Stimulated activated CD4-positive, alpha-beta T cell treated with anti-CD3 and anti-CD28 coated beads, TNF-alpha, amount 100 ng/mL, for 24 hours (primary cell): ENCODE data around the gene JPH4.
"Not testable (repeated sequence)": the region's sequence is repeated elsewhere in the genome, so short reads cannot be mapped to it uniquely, and the experiment has no call there.

Source experiments
- DNase-seq, 3 experiments: peaks; one replicate each; pipeline ENCODE4 v3.0.0-alpha.2; 2020; ENCODE audit warnings: low read depth in 3 of 3

The JPH4 gene

DNA sequence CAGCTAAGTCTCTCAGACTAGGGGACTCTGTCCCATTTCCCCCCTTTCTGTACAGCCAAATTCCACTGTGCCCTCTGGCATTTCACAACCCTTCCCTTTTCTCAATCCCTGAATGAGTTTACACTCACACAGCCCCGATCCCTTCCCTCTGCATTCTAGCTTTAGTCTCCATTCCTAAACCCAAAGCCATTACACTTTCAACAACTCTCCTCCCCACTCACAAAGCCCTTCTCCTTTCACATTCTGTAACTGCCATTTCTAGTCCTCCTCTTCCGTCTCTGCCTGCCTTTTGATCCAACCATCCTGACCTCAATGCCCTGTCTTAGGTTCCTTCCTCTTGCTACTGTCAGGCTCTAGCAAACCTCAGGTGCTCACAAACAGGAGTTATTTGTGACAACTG is 30.7 kb downstream of the JPH4 start:
- no peak for DNase-seq

DNA sequence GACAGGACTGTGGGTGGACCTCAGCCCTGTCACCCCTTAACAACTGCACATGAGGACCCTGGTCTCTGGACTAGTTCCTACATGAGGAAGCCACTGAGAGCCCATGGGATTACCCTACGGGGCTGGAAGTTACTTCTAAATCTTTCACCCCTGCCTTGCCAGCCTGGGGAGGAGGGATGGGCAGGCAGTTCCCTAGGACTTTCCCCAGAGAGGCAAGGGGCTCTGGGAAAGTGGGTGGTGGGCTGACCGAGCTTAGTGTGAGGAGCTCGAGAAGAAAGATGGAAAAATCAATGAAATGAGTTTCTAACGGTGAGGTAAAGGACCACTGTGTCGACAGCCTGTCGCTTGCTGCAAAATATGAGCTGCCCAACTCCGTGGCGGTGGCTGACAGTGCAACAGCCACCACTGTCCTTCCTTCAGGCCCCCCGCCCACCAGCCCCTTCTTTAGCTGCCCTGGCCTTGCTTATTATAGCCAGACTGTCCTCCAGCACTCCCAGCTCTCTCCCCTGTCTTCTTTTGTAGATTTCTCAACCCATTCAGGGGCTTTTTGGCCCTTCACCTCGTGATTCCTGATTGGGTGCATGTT is 32.0 kb downstream of the JPH4 start:
- DNase-seq: no peak

DNA sequence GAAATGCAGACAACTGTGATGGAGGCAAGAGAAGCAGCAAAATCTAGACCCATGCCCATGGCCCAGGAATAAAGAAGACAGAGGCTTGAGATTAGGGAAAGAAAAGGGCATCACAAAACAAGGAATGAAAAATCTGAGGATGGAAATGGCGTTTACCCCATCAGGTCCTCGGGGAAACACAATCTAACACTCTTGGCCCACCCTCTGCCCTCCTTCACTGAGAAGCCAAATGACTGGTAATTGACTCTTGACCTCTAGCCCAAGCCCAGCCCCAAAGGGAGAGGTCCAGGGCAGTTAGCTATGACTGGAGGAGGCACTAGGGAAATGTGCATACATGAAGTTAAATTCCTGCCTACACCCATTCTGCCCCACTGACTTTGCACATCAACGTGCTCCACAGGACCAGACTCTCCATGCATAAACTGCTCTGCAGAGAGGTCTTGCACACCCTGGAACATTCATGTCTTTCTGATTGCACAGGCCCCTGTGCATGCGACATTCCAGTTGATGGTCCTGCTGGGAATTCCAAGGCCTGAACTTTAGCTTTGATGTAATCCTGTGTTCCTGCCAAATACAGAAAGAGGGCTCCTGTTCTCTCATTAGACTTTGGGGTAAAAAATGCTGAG is 32.7 kb downstream of the JPH4 start:
- DNase-seq: no peak

DNA sequence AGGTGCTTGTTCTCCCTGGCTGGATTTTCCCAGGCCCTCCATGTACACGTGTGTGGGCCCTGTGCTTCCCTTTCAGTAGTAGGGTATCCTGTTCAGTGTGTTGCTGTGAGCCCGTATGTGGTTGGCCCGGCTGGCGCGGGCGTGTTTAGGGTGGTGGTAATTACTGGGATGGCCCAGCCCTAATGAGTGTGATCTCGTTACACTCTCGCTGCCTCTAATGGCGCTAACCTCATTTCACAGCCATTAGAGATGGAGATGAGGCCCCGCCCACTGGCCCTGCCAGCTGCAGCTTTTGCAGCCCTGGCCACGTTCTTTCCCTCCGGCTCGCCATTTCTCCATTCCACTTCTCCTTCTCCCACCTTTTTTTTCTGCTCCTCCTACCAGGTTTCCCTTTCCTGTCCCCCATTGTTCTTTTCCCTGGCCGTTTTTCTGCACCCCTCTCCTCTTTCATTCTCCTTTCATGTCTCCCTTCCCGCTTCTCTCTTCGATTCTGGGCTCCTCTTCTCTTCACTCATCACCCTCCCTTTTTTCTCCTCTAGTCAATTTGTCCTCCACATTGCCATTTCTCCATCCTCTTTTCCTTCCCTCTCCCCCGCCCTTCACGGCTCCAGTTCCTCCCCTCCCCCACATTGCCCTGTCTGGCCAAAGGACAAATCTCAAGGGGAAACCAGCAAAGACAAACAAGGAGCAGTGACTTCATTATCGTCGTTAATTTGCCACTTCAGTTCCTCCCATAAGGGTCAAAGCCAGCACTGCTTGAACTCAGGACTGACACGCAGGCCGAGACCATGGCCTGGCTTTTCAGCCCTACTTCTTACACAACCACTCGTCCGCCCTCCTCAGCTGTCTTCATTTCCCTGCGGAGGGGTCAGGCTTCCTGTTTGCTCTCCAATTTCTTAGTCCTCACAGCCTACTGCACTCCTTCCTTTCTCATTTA is 33.8 kb downstream of the JPH4 start:
- DNase-seq: no peak

DNA sequence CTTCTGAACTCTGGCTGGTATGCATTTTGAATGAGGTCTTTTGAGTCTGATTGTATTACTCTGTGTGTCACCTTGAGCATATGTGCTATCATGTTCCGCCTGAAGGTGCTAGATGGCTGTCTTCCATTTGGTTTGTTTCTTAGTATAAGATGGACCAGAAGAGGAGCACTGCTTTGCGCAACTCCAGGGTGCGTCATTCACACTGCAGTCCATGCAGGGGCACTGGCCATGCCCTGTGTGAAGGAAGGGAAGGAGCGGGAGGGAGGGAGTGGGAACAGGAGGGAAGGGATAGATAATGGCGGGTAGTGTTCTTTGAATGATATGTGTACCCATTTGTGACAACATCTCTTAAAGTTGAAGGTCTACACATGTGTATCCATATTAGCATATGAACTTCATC is 35.2 kb downstream of the JPH4 start:
- no peak for DNase-seq

DNA sequence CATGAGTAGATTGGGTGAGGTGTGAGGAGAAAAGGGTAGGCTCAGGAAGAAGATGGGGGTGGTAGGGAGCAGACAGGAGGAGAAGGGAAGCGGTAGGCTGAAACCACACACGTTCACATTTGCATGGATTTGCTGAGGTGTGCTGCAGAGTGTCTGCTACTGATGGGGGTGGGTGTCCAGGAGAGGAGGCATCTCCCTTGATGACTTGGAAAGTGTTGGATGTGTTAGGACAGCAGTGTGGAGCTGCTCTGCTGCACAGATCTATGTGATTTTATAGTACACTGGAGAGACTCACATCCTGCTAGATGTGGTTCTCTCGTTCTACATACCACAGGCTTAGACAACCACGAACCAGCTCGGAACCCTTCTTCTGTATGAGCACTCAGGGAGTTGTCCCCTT is 36.3 kb downstream of the JPH4 start:
- DNase-seq: no peak

DNA sequence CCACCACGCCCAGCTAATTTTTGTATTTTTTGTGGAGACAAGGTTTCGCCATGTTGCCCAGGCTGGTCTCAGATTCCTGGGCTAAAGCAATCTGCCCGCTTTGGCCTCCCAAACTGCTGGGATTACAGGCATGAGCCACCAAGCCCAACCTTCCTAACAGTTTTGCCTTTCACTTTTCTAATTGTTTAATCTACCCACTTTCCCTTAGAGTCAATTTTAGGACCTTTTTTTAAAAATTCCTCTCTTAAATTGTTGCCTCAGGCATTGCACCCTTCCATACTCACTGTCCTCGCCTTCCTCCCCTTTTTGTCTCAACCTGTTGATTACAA is 38.5 kb downstream of the JPH4 start:
- DNase-seq: no peak

DNA sequence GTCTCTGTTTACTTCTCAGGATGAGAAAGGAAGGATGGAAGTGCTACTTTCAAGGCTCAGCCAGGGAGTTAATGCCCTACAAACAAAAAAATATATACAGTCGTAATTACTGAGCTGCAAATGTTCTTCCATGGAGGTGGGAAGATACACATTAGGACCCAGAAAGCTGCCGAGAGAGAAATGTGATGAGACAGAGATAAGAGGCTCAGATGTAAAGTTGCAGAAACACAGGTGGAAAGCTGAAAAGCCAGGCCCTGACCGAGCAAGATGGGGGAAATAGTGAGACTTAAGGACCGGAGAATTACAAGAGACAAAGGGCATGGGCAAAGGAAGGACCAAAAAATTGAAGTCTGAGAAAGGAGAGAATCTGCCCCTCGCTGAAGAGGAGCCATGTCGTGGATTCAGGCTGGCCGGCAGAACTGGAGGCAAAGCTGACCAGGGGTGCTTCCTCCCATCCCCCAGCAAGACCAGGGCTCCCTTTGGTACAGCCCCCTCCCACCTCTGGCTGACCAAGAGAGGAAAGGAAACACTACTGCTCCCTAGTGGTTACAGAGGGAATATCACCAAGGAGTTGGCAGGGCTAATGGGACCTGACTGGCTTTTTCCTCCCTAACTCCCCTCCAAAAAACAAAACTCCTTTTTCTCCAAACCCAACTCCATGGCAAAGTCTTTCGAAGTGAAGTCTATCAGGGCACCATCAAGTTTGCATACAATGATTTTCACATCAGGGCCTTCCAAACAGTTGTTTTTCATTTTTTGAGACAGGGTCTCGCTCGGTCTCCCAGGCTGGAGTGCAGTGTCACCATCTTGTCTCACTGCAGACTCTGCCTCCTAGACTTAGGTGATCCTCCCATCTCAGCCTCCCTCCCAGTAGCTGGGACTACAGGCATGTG is 39.1 kb downstream of the JPH4 start:
- no peak for DNase-seq

DNA sequence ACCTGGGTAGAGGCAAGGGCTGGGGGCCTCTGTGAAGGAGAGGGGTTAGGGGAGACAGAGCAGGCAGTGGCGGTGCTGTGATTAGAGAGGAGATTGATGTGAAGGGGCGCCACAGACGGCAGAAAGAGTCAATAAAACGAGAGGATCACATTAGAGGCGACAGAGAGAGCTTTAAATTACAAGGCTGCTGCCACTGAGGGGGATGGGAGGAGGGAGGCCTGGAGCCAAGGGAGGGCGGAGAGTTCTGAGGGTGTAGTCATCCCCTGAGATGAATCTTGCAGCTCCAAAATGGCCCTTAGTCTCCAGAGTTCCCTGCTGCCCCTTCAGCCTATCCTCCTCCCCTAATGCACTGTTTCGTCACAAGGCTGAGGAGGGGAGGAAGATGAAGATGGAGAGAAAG is 39.8 kb downstream of the JPH4 start:
- no peak for DNase-seq

DNA sequence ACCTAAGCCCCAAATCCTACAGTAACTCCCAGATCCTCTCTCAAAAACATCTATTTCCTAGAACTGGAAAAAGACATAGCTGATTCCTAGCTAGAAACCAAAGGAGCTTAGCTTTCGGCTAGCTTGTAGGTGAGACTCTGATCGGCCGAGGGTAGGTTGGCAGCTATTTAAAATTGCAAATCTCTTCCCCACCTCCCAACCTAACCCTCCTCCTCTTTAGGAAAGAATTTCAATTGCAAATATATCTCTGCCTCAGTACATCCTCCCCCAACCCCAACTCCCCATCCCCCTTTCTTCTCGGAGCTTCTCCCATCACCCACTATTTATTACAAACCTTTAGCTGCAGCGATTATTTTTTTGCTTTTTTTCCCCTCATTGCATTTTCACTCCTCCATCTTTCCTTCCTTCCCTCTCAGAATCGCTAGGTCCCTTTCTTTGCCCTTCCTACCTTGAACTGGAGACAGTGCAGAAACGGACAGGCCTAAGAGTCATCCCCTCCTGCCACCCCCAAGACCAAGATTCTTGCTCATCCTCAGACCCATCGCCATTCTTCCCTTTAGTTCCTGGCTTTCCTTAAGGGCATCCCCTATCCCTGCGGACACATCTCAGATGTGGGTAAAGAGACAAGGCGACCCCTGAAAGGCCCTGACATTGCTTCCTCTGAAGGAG is 40.4 kb downstream of the JPH4 start:
- no peak for DNase-seq

DNA sequence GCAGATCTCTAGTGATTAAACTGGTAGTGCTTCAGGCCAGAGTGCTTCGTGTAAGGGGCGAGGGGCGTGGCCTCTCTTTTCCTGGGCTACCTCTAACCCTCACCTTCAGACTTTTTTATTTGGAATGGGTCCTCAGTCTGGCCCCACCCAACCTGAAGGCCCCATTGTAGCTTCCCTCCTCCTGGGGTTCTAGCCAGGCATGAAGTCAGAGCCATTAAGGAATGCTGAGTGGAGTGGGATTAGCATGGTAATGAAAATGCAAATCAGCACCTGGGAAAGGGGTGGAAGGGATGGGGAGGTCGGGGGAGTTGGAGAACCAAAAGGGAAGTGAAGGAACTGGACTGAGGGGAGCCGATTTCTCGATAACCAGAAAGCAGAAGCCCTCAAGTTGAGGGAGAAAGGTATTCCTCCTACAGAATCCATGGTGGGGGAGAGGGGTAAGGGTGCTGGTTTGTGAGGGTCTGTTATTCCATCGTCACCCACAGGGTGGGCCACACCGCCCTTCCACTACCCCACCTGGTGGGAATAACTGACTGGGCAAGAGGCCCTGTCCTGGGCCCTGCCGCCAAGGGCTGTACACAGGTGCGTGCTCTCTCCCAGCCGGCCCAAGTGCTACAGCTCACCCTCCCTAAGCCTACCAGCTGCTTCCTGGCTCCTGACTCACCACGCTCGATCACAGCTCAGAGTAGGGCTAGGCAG is 41.1 kb downstream of the JPH4 start:
- DNase-seq: no peak

DNA sequence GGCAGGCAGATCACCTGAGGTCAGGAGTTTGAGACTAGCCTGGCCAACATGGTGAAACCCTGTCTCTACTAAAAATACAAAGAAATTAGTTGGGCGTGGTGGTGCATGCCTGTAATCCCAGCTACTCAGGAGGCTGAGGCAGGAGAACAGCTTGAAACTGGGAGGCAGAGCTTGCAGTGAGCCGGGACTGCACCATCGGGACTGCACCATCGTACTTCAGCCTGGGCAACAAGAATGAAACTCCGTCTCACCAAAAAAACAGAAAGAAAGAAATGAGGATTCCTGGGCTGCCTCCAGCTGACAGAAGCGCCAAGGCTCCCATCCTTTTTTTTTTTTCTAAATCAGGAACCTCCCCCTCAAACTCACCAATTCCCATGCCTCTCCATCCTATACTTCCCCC is 41.7 kb downstream of the JPH4 start:
- DNase-seq: not testable (repeated sequence)

DNA sequence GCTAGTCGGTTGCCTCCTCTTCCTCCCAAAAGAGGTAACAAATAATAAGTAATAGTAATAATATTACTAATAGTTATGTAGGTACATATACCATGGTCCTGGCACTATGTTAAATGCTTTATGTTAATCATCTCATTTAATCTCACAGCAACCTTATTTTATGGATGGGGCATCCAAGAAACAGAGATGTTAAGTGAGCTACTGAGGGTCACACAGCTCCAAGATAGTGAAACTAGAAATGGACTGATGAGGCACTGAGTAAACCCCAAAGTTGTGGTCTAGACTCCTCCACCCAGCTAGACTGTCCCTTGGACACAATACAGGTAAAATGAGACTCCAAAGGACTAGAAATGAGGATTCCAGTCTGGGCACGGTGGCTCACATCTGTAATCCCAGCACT is 42.1 kb downstream of the JPH4 start:
- DNase-seq: no peak

DNA sequence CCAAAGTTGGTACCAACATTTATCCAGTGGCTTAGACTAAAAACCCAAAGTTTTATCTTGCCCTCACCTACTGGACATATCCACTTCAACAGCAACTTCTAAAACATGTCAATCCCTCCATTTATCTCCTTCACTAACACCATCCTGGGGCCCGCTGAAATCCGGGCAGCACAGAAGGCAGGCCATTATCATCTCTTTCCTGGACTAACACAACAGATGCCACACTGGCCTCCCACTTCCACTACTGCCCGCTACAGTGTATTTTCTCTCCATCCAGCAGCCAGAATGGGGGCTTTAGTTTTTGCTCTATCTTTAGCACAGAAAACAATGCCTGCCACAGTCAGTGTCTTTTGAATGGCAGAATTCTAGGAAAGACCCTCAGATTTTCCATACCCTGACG is 42.6 kb downstream of the JPH4 start:
- no peak for DNase-seq

DNA sequence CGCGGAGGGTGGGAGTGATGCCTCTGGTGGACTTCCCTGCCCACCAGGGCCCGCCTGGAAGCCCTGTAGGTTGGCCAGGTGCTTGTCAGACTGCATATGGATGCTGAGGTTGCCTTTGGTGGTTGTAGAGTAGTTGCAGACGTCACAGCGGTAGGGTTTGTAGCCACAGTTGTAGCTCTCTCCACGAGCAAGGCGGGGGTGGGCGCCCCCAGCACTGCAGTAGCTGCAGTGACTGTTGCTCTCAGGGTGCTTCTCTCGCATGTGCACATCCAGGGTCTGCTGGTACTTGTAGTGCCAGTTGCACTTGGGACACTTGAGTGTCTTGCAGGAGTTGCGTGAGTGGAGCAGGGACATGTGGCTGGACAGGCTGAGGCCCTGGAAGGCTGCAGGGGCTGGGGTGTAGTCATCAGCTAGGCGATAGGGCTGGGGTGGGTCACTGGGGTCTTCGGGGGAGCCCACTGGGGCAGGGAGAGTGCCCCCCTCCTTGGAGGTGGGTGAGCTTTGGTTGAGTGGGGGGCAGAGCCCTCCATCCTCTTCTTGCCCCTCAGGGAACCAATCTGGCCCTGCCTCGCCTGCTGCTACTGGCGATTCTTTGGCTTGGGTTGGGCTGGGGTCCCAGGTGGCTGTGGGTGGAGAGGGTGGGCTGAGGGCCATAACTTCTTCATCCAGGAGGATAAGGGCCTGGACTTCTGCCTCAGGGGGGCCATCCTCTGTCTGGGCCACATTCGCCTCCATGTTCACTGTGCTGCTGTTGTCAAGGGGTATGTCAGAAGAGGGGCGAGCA is 44.7 kb downstream of the JPH4 start:
- DNase-seq: no peak

DNA sequence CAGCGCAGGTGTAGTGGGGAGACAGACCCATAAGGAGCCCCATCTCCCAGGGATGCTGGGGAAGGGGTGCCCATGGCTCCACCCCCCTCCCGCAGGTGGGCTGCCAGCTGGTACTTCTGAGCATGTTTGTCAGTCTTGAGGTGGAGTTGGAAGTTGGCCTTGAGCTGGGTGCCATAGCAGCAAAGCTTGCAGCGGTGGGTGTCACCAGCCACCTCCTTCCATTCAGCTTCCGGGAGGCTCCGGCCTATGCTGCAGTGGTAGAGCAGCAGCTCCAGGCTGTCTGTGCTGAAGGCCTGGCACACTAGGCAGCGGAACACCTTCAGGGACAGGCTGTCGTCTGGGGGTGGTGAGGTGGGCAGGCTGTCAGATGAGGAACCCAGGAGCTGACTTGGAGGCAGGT is 45.9 kb downstream of the JPH4 start:
- DNase-seq: no peak

DNA sequence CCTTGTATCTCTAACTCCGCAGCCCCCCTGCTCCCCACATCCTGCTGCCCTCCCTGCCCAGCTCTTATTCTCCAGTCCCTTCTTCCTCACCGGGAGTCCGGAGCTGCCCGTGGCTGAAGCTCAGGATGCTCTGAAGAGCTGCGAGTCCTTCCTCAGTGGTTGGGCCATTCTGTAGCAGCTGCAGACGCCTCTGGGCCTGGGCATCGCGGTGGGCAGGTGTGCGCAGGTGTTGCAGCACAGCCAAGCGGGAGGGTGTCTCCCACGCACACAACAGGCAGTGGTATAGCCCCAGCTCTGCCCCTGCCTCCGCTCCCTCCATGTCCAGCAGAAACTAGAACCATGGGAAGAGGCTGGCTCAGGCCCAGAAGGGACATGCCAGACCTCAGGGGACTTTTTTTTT is 47.2 kb downstream of the JPH4 start:
- no peak for DNase-seq

DNA sequence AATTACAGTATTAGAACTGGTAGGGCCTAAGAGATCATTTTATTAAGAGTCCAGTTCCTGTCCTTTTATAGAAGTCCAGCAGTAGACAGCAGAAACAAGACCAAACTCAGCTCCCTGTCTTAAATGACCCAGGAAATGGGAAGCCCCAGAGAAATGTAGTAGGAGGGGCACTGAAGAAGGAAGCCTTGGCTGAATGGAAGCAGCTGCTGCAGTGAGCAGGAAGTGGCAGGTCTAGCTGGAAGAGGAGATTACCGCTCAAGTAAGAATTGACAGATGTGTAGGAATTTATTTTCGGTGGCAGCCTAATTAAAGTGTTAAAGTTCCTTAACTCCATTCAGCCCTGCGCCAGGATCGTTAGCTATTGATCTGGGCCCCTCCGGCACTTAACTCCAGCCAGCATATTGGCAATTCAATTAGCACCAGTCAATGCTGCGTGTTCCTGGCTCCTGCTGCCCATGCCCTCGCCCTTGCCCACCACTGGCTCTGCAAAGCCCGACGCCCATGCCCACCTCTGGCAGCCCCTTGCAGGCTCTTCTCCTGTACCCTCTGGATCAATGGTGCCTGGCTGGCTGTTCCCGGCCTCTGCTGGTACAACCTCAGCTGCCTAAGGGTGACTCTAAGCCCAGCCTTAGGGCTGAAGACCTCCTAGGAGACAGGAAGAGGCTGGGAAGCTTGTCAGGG is 48.1 kb downstream of the JPH4 start:
- no peak for DNase-seq

DNA sequence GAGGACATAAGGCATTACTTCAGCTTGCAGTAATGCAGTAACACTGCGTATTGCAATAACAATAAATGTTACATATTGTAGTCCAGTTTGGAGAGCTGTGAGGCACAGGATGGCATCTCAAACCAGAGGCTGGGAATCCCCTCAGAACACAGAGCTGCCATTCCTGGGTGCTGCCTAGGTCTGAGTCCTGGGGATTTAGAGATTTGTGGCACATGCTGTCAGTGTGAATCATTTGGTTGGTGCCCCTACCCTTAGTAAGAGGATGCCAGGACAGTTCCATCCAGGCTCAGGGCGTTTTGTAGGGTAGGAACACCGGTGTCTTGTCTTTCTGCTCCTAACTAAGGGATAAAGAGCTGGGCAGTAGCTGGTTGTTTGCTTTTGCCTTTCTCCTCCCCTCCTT is 49.6 kb downstream of the JPH4 start:
- no peak for DNase-seq

DNA sequence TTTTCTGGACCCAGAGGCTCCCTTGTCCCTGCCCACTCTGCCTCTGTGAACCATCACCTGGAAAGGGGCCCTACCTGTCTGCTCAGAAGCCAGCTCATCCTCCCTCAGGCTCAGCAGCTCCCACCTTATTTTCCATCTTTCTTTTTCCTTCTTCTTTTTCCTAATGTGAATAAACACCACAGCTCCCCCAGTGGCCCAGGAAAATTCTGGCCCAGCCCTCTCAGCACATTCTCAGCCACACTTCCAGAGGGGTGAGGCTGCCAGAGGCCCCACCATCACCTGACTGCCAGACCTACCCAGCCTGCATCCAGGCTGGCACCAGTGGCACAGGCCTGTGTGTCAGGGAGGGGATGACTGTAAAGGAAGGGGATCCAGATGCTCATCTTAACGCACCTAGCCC is 50.0 kb downstream of the JPH4 start:
- no peak for DNase-seq
